Bronchial epithelial cell (primary cell): ENCODE measurements around the gene CRACR2A. TPM values are rescaled to one million over a fixed set of nuclear protein-coding genes. Genes with fewer than 3 reads are reported as not detected.

Experiments used
- DNase-seq: peaks from one replicate; pipeline ENCODE4 v3.0.0-alpha.2; 2010; ENCODE audit warnings: low read depth
- FAIRE-seq: peaks from 2 replicates; lab custom pipeline; 2011; peaks lifted over from hg19 to GRCh38; lab: Jason Lieb, UNC
- H3K27me3 ChIP-seq: 2 replicates; pipeline ENCODE4 v1.5.1; 2011; ENCODE audit warnings: low read length; ENCODE audit not compliant: control insufficient read depth, insufficient read depth
- H3K36me3 ChIP-seq: 2 replicates; pipeline ENCODE4 v1.5.1; 2011; ENCODE audit warnings: low read length; ENCODE audit not compliant: control insufficient read depth, insufficient read depth
- H3K4me3 ChIP-seq: 2 replicates; pipeline ENCODE4 v1.5.1; 2011; ENCODE audit warnings: mild to moderate bottlenecking, low read depth, low read length, control low read depth
- total RNA-seq: library from RNA; depleted of rRNA; stranded (reverse); fragments of >200 nt; gene quantifications from 2 replicates; pipeline ENCODE4 v1.2.1, GENCODE V29; 2014
- TF ChIP-seq, protein P1 (sequence below): IDR thresholded peaks from 2 replicates; pipeline ENCODE4 v1.5.1; 2011; ENCODE audit warnings: mild to moderate bottlenecking, moderate library complexity, low read length, control low read depth, inconsistent platforms; ENCODE audit not compliant: insufficient read depth, severe bottlenecking

Gene CRACR2A
- total RNA-seq, 1 donor from 2014 or later, result 1.1 TPM

GRCh38 chr12:3589745-3590144 lies 163.2 kb downstream of the CRACR2A start:
- no peak for DNase-seq
- no peak for FAIRE-seq
- TF ChIP-seq, protein P1, sequence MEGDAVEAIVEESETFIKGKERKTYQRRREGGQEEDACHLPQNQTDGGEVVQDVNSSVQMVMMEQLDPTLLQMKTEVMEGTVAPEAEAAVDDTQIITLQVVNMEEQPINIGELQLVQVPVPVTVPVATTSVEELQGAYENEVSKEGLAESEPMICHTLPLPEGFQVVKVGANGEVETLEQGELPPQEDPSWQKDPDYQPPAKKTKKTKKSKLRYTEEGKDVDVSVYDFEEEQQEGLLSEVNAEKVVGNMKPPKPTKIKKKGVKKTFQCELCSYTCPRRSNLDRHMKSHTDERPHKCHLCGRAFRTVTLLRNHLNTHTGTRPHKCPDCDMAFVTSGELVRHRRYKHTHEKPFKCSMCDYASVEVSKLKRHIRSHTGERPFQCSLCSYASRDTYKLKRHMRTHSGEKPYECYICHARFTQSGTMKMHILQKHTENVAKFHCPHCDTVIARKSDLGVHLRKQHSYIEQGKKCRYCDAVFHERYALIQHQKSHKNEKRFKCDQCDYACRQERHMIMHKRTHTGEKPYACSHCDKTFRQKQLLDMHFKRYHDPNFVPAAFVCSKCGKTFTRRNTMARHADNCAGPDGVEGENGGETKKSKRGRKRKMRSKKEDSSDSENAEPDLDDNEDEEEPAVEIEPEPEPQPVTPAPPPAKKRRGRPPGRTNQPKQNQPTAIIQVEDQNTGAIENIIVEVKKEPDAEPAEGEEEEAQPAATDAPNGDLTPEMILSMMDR, result no peak
- Histone ChIP-seq H3K27me3 (peaks cover 1% of the 10 kb centered on the region), H3K36me3 (no peaks in the 10 kb centered on the region), H3K4me3 (no peak overlapping the region)

- TF ChIP-seq, protein P1, result no peak
- H3K4me3 ChIP-seq, result no peak overlapping the region
- FAIRE-seq (no peak), DNase-seq (no peak)
- H3K36me3 ChIP-seq, result no peaks in the 10 kb centered on the region
- H3K27me3 ChIP-seq, result peaks cover 1% of the 10 kb centered on the region
Measured at GRCh38 chr12:3587402-3588013, 165.4 kb downstream of the CRACR2A start.

GRCh38 chr12:3583656-3584334 lies 169.1 kb downstream of the CRACR2A start:
- Histone ChIP-seq H3K36me3 (no peaks in the 10 kb centered on the region), H3K4me3 (no peak overlapping the region), H3K27me3 (no peaks in the 10 kb centered on the region)
- DNase-seq (no peak), FAIRE-seq (no peak)
- TF ChIP-seq, protein P1, result no peak

DNA sequence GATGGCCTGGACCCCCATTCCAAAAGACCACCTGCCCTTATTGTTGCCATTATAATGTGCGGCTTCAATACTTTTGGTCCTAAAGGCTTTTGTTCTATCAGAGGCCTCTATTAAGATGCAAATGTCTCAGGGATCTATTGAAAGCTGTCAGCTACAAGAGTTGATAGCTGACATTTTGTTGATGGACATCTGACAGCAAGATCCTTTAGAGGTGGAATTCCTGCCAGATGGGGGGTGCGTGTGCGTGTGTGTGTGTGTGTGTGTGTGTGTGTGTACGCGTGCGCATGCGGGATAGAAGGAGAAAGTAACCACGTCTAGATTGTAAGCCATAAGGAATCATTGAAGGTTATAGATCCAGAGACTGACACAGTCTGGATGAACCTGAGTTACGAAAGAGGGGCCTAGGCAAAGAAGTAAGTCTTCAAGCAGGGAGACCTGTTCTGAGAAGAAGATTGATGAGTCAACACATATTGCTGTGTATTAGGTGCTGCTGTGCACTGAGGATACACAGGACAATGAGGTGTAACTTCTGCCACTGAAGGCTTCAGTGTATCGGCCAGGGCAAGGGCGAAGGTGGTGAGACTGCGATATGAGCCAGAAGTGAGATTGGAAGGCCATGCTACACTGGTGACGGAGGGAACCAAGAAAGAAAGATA lies 172.7 kb downstream of the CRACR2A start:
- H3K27me3 ChIP-seq, result no peaks in the 10 kb centered on the region
- no peaks in the 10 kb centered on the region for H3K36me3 ChIP-seq
- DNase-seq, result no peak
- H3K4me3 ChIP-seq, result no peak overlapping the region
- TF ChIP-seq, protein P1, result no peak
- no peak for FAIRE-seq

DNA sequence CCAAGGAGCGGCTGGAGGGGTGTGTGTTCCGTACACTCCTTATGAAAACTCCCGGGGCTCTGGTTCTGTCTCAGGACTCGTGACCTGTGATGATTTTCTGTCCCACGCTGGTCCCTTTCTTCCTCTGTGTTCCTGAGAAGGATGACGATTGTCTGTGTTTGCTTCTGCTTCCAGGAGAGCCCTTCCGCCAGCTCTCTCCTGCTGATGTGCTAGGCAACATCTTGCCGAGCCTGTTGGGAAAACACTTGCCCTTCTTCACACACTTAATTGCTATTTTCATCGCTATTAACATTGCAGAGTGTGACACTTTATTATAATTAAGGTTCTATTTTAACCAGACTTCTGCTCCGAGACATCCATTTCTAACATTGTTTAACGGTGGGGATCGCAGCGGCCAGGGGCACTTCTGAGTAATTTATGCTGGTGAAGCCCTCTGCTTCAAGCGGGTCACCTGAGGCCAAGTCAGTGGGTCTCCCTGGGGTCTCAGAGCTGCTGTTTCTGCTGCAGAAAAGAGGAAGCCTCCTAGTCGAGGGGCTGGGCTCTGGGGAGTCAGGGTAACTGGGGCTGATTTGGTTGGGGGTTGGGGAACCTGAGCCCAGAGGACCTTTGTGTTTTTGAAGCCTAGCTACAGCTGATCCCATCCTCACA lies 173.3 kb downstream of the CRACR2A start:
- Histone ChIP-seq H3K27me3 (no peaks in the 10 kb centered on the region), H3K36me3 (no peaks in the 10 kb centered on the region), H3K4me3 (no peak overlapping the region)
- FAIRE-seq, result no peak
- TF ChIP-seq, protein P1, result no peak
- DNase-seq, result no peak
